Measurements from ENCODE around the gene ANO2. TPM values are rescaled to one million over a fixed set of nuclear protein-coding genes. Genes with fewer than 3 reads are reported as not detected.

ANO2 gene
- polyA plus RNA-seq, 4 donors = 0.31 to 6.2 TPM; not detected in 2

GRCh38 chr12:5593998-5594397, 351.1 kb downstream of the ANO2 start:
- Histone ChIP-seq H3K36me3 (ENCODE audit: control insufficient read depth in 3 of 3, insufficient read depth in 2 of 3, low read depth in 1 of 3, low read length in 3 of 3) (no peaks in the 10 kb centered on the region), H3K4me1 (ENCODE audit: control insufficient read depth in 3 of 3, insufficient read depth in 2 of 3, low read depth in 1 of 3, low read length in 2 of 3) (no peaks in the 10 kb centered on the region), H3K9me3 (ENCODE audit: control insufficient read depth in 2 of 2, insufficient read depth in 1 of 2, low read depth in 1 of 2, low read length in 1 of 2) (no peaks in the 10 kb centered on the region), H3K4me3 (ENCODE audit: low read depth in 1 of 3, low read length in 3 of 3) (no peak overlapping the region), H3K27me3 (ENCODE audit: control insufficient read depth in 3 of 3, insufficient read depth in 3 of 3, low read length in 3 of 3) (no peaks in the 10 kb centered on the region), H3K27ac (ENCODE audit: low read depth in 1 of 3, low read length in 2 of 3) (no peak overlapping the region)
- DNase-seq = no peak
- no peak for FAIRE-seq

GRCh38 chr12:5593086-5593485, 352.0 kb downstream of the ANO2 start:
- Histone ChIP-seq H3K9me3 (ENCODE audit: control insufficient read depth in 2 of 2, insufficient read depth in 1 of 2, low read depth in 1 of 2, low read length in 1 of 2) (no peaks in the 10 kb centered on the region), H3K36me3 (ENCODE audit: control insufficient read depth in 3 of 3, insufficient read depth in 2 of 3, low read depth in 1 of 3, low read length in 3 of 3) (no peaks in the 10 kb centered on the region), H3K27me3 (ENCODE audit: control insufficient read depth in 3 of 3, insufficient read depth in 3 of 3, low read length in 3 of 3) (no peaks in the 10 kb centered on the region), H3K27ac (ENCODE audit: low read depth in 1 of 3, low read length in 2 of 3) (no peak overlapping the region), H3K4me3 (ENCODE audit: low read depth in 1 of 3, low read length in 3 of 3) (no peak overlapping the region), H3K4me1 (ENCODE audit: control insufficient read depth in 3 of 3, insufficient read depth in 2 of 3, low read depth in 1 of 3, low read length in 2 of 3) (no peaks in the 10 kb centered on the region)
- WGBS, 3 donors = 70 to 94% (median 86%) methylated on average over 1 of the region's 1 CpG
- FAIRE-seq (no peak), DNase-seq (no peak)

- DNase-seq = no peak
- Histone ChIP-seq H3K4me1 (ENCODE audit: control insufficient read depth in 3 of 3, insufficient read depth in 2 of 3, low read depth in 1 of 3, low read length in 2 of 3) (no peaks in the 10 kb centered on the region), H3K36me3 (ENCODE audit: control insufficient read depth in 3 of 3, insufficient read depth in 2 of 3, low read depth in 1 of 3, low read length in 3 of 3) (no peaks in the 10 kb centered on the region), H3K4me3 (ENCODE audit: low read depth in 1 of 3, low read length in 3 of 3) (no peak overlapping the region), H3K9me3 (ENCODE audit: control insufficient read depth in 2 of 2, insufficient read depth in 1 of 2, low read depth in 1 of 2, low read length in 1 of 2) (no peaks in the 10 kb centered on the region), H3K27ac (ENCODE audit: low read depth in 1 of 3, low read length in 2 of 3) (no peak overlapping the region), H3K27me3 (ENCODE audit: control insufficient read depth in 3 of 3, insufficient read depth in 3 of 3, low read length in 3 of 3) (no peaks in the 10 kb centered on the region)
- 75 to 87% (median 84%) methylated on average over 8 of the region's 8 CpGs for WGBS, 3 donors
- FAIRE-seq = no peak
These were observed 352.7 kb downstream of the ANO2 start for GRCh38 chr12:5592310-5592709.

- no peak overlapping the region for H3K4me3 ChIP-seq (ENCODE audit: low read depth in 1 of 3, low read length in 3 of 3)
- H3K27ac ChIP-seq (ENCODE audit: low read depth in 1 of 3, low read length in 2 of 3) = no peak overlapping the region
- H3K9me3 ChIP-seq (ENCODE audit: control insufficient read depth in 2 of 2, insufficient read depth in 1 of 2, low read depth in 1 of 2, low read length in 1 of 2) = no peaks in the 10 kb centered on the region
- H3K27me3 ChIP-seq (ENCODE audit: control insufficient read depth in 3 of 3, insufficient read depth in 3 of 3, low read length in 3 of 3) = no peaks in the 10 kb centered on the region
- no peak for DNase-seq
- 87 to 94% (median 94%) methylated on average over 8 of the region's 8 CpGs for WGBS, 3 donors
- no peak for FAIRE-seq
- H3K36me3 ChIP-seq (ENCODE audit: control insufficient read depth in 3 of 3, insufficient read depth in 2 of 3, low read depth in 1 of 3, low read length in 3 of 3) = no peaks in the 10 kb centered on the region
- H3K4me1 ChIP-seq (ENCODE audit: control insufficient read depth in 3 of 3, insufficient read depth in 2 of 3, low read depth in 1 of 3, low read length in 2 of 3) = peaks cover 0 to 6% (median 0%) of the 10 kb centered on the region in 3 donors
These were observed 354.7 kb downstream of the ANO2 start for GRCh38 chr12:5590316-5590715.

- H3K27me3 ChIP-seq (ENCODE audit: control insufficient read depth in 3 of 3, insufficient read depth in 3 of 3, low read length in 3 of 3) = no peaks in the 10 kb centered on the region
- WGBS, 3 donors = 74 to 86% (median 75%) methylated on average over 7 of the region's 7 CpGs
- DNase-seq = no peak
These were observed 356.0 kb downstream of the ANO2 start for GRCh38 chr12:5589054-5589453.

GRCh38 chr12:5588591-5588990, 356.5 kb downstream of the ANO2 start:
- DNase-seq = no peak
- H3K27ac ChIP-seq (ENCODE audit: low read depth in 1 of 3, low read length in 2 of 3) = no peak overlapping the region
- peaks cover 0 to 6% (median 0%) of the 10 kb centered on the region in 3 donors for H3K4me1 ChIP-seq (ENCODE audit: control insufficient read depth in 3 of 3, insufficient read depth in 2 of 3, low read depth in 1 of 3, low read length in 2 of 3)
- H3K9me3 ChIP-seq (ENCODE audit: control insufficient read depth in 2 of 2, insufficient read depth in 1 of 2, low read depth in 1 of 2, low read length in 1 of 2) = no peaks in the 10 kb centered on the region
- FAIRE-seq = no peak
- WGBS, 3 donors = 77 to 91% (median 83%) methylated on average over 6 of the region's 6 CpGs
- H3K4me3 ChIP-seq (ENCODE audit: low read depth in 1 of 3, low read length in 3 of 3) = no peak overlapping the region
- no peaks in the 10 kb centered on the region for H3K27me3 ChIP-seq (ENCODE audit: control insufficient read depth in 3 of 3, insufficient read depth in 3 of 3, low read length in 3 of 3)
- no peaks in the 10 kb centered on the region for H3K36me3 ChIP-seq (ENCODE audit: control insufficient read depth in 3 of 3, insufficient read depth in 2 of 3, low read depth in 1 of 3, low read length in 3 of 3)

More at GRCh38 chr12:5589054-5589453, 356.0 kb downstream of the ANO2 start:
- H3K4me1 ChIP-seq (ENCODE audit: control insufficient read depth in 3 of 3, insufficient read depth in 2 of 3, low read depth in 1 of 3, low read length in 2 of 3) = peaks cover 0 to 6% (median 0%) of the 10 kb centered on the region in 3 donors
- H3K36me3 ChIP-seq (ENCODE audit: control insufficient read depth in 3 of 3, insufficient read depth in 2 of 3, low read depth in 1 of 3, low read length in 3 of 3) = no peaks in the 10 kb centered on the region
- no peak overlapping the region for H3K4me3 ChIP-seq (ENCODE audit: low read depth in 1 of 3, low read length in 3 of 3)
- H3K9me3 ChIP-seq (ENCODE audit: control insufficient read depth in 2 of 2, insufficient read depth in 1 of 2, low read depth in 1 of 2, low read length in 1 of 2) = no peaks in the 10 kb centered on the region
- no peak overlapping the region for H3K27ac ChIP-seq (ENCODE audit: low read depth in 1 of 3, low read length in 2 of 3)
- FAIRE-seq = no peak

- Histone ChIP-seq H3K4me3 (ENCODE audit: low read depth in 1 of 3, low read length in 3 of 3) (no peak overlapping the region), H3K9me3 (ENCODE audit: control insufficient read depth in 2 of 2, insufficient read depth in 1 of 2, low read depth in 1 of 2, low read length in 1 of 2) (no peaks in the 10 kb centered on the region), H3K4me1 (ENCODE audit: control insufficient read depth in 3 of 3, insufficient read depth in 2 of 3, low read depth in 1 of 3, low read length in 2 of 3) (peaks cover 0 to 6% (median 0%) of the 10 kb centered on the region in 3 donors), H3K36me3 (ENCODE audit: control insufficient read depth in 3 of 3, insufficient read depth in 2 of 3, low read depth in 1 of 3, low read length in 3 of 3) (no peaks in the 10 kb centered on the region), H3K27me3 (ENCODE audit: control insufficient read depth in 3 of 3, insufficient read depth in 3 of 3, low read length in 3 of 3) (no peaks in the 10 kb centered on the region), H3K27ac (ENCODE audit: low read depth in 1 of 3, low read length in 2 of 3) (no peak overlapping the region)
- WGBS, 3 donors = 75 to 81% (median 78%) methylated on average over 7 of the region's 7 CpGs
- DNase-seq (no peak), FAIRE-seq (no peak)
These were observed 356.9 kb downstream of the ANO2 start for GRCh38 chr12:5588176-5588575.

- H3K9me3 ChIP-seq (ENCODE audit: control insufficient read depth in 2 of 2, insufficient read depth in 1 of 2, low read depth in 1 of 2, low read length in 1 of 2) = no peaks in the 10 kb centered on the region
- no peak overlapping the region for H3K4me3 ChIP-seq (ENCODE audit: low read depth in 1 of 3, low read length in 3 of 3)
- H3K27ac ChIP-seq (ENCODE audit: low read depth in 1 of 3, low read length in 2 of 3) = no peak overlapping the region
- no peaks in the 10 kb centered on the region for H3K36me3 ChIP-seq (ENCODE audit: control insufficient read depth in 3 of 3, insufficient read depth in 2 of 3, low read depth in 1 of 3, low read length in 3 of 3)
- FAIRE-seq (no peak), DNase-seq (no peak)
- H3K4me1 ChIP-seq (ENCODE audit: control insufficient read depth in 3 of 3, insufficient read depth in 2 of 3, low read depth in 1 of 3, low read length in 2 of 3) = peaks cover 0 to 6% (median 0%) of the 10 kb centered on the region in 3 donors
- H3K27me3 ChIP-seq (ENCODE audit: control insufficient read depth in 3 of 3, insufficient read depth in 3 of 3, low read length in 3 of 3) = no peaks in the 10 kb centered on the region
- WGBS, 3 donors = 63 to 77% (median 77%) methylated on average over 5 of the region's 5 CpGs
These were observed 357.3 kb downstream of the ANO2 start for GRCh38 chr12:5587711-5588121.

GRCh38 chr12:5586201-5586600, 358.9 kb downstream of the ANO2 start:
- FAIRE-seq = no peak

More at GRCh38 chr12:5586201-5586600, 358.9 kb downstream of the ANO2 start:
- Histone ChIP-seq H3K27me3 (ENCODE audit: control insufficient read depth in 3 of 3, insufficient read depth in 3 of 3, low read length in 3 of 3) (no peaks in the 10 kb centered on the region), H3K4me1 (ENCODE audit: control insufficient read depth in 3 of 3, insufficient read depth in 2 of 3, low read depth in 1 of 3, low read length in 2 of 3) (peaks cover 0 to 6% (median 0%) of the 10 kb centered on the region in 3 donors), H3K36me3 (ENCODE audit: control insufficient read depth in 3 of 3, insufficient read depth in 2 of 3, low read depth in 1 of 3, low read length in 3 of 3) (no peaks in the 10 kb centered on the region), H3K4me3 (ENCODE audit: low read depth in 1 of 3, low read length in 3 of 3) (no peak overlapping the region), H3K9me3 (ENCODE audit: control insufficient read depth in 2 of 2, insufficient read depth in 1 of 2, low read depth in 1 of 2, low read length in 1 of 2) (no peaks in the 10 kb centered on the region), H3K27ac (ENCODE audit: low read depth in 1 of 3, low read length in 2 of 3) (no peak overlapping the region)
- 39 to 62% (median 47%) methylated on average over 4 of the region's 4 CpGs for WGBS, 3 donors
- DNase-seq = peak in 1 of 2 donors; percentile 55

All from small intestine (tissue), 7 donors.